GM18951 (cell line): ENCODE data around the gene CEP104.

Source experiments
- POLR2A ChIP-seq: IDR thresholded peaks from 4 replicates; pipeline ENCODE4 v1.6.1; 2011; ENCODE audit warnings: mild to moderate bottlenecking; ENCODE audit not compliant: insufficient read length, insufficient read depth; ENCODE audit errors: extremely low read depth
- in situ Hi-C: fragments of 300-500 bp; cut with MboI; formaldehyde crosslinking; loops from one replicate; pipeline ENCODE4 v1.12.0; 2022; ENCODE audit warnings: low sequenced_read_pairs, mixed read lengths, inconsistent platforms; ENCODE audit not compliant: unreplicated experiment

CEP104 gene

GRCh38 chr1:3786468-3787348, 70.3 kb downstream of the CEP104 start:
- in situ Hi-C loops = no loop called here
- TF ChIP-seq POLR2A = no peak

GRCh38 chr1:3785456-3786157, 71.4 kb downstream of the CEP104 start:
- in situ Hi-C loops = no loop called here
- TF ChIP-seq POLR2A = no peak

- in situ Hi-C loops = no loop called here
- TF ChIP-seq POLR2A = no peak
Observed at GRCh38 chr1:3785045-3785444, 72.0 kb downstream of the CEP104 start.

- no peak for TF ChIP-seq POLR2A
- in situ Hi-C loops = no loop called here
Observed at GRCh38 chr1:3783651-3784474, 73.1 kb downstream of the CEP104 start.

DNA sequence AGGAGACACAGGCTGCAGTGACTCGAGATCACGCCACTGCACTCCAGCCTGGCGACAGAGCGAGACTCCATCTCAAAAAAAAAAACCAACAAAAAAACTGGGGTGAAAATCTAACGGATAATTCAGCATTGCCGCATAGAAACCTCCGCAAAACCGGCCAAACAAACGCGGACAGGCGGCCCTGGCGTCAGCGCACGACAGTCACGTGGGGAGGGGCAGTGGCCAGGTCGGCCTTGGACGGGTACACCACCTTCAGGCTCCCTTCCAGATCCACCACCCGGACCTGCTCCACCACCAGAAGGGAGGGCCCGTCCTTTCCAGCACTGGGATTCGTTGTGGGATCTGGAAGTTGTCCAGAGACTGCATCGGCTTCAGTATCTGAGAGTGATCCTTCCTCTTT, 76.1 kb downstream of the CEP104 start:
- in situ Hi-C loops = no loop called here
- no peak for TF ChIP-seq POLR2A

- no peak for TF ChIP-seq POLR2A
- in situ Hi-C loops = no loop called here
Observed at GRCh38 chr1:3779912-3780416, 77.0 kb downstream of the CEP104 start.

DNA sequence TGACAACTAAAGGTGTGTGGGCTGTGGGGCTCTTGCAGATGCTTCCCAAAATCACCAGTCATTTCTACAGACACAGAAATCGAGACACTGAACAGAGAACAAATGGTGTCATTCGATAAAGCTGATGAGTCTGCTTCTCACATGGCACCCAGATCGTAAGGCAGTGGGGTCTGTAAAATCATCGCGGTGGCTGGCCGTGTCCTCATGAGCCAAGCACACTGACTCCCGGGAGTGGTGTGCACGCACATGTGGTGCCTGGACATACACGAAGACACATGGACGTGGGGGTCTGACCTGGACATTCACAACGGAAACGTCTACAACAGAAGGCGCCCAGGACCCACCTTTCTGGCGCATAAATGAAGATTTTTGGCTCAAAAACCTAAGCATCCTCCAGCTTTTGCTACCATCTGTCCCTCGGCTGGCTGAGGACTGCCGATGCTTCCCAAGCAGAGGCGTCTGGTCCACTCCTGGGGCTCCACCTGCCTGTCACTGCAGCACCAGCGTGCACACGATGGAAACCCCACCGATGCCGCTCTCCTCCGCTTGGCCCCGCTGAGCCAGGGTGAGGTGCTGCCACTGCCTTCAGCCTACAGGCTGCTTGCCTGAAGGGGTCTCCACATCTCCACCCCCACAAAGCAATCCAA, 77.6 kb downstream of the CEP104 start:
- no peak for TF ChIP-seq POLR2A
- in situ Hi-C loops = no loop called here

DNA sequence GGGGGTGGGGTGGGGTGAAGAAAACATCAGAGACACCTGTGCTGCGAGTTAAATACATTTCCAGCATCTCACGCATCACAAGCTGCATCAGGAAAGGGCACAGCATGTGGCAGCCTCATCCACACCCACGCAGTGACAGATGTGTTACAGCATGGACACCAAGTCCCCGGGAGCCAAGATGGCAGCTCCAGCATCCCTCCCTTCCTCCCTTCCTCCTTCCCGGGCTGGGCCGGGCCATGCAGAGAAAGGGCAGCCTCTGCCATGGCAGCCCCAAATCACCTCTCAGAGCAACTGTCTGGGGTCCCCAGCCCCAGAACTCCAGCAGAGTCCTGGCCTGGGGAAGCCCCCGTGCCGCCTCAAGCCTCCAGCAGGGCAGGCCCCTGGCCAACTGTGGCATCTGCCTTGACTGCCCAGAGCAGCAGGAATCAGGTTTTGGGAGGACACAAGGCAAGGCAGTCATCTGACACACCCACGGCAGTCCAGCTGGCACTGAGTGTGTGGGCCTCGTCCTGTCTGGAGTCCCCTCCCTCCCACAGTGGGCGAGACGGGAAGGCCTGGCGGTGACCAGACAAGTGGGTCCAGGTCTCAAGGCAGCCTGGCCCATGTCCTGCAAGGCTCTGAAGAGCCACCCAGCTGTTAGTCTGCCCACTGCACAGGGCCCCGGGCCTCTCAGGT, 78.3 kb downstream of the CEP104 start:
- no peak for TF ChIP-seq POLR2A
- in situ Hi-C loops = no loop called here

- in situ Hi-C loops = no loop called here
- no peak for TF ChIP-seq POLR2A
Observed at GRCh38 chr1:3777647-3778589, 79.1 kb downstream of the CEP104 start.

DNA sequence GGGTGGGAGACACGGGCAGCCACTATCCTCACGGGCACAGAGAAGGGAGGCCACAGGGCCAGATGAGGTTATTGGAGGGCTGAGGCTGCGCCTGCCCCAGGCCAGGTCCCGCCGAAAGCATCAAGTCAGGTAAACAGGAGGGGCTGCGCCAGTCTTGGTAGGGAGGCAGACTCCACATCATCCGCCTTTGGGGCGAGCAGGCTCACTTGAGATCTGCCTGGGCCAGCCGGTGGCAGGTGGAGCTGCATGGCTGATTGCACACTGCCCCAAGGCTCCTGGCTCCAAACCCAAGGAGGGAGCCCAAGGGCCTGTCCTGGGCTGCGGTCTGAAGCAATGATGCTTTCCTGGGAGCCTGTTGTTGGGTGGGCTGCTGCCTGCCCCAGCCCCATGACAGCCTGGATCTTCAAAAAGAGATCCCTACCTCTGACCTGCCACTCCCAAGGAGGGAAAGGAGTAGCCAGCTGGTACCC, 79.9 kb downstream of the CEP104 start:
- in situ Hi-C loops = no loop called here
- no peak for TF ChIP-seq POLR2A
